ENCODE data around the gene DEFB114.
"Not testable (repeated sequence)": the region's sequence is repeated elsewhere in the genome, so short reads cannot be mapped to it uniquely, and the experiment has no call there.

DEFB114 gene, protein sequence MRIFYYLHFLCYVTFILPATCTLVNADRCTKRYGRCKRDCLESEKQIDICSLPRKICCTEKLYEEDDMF

DNA sequence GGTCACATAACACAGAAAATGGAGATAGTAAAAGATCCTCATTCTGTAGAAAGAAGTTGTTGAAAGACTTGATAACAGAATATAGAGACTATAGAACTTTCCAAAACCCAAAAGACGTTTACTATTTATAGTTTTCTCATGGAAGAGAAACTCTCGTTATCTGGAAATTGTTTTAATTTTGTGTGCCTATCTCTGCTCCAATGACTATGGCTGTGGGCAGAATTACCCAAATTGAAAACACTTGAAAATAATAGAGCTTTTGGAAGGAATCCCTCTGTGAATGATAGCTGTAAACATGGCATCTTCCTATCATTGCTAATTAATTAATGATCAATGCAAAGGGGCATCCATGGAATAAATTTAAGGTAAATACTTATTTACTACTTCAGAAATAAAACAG is at the start of gene DEFB114:
Gene DEFB114, minus strand, starts transcription at position 101 of the 400 bp plus-strand sequence. Its CDS starts 59 bp downstream, at position 42.
- DNase-seq (ENCODE audit: low read depth), result no peak

DNA sequence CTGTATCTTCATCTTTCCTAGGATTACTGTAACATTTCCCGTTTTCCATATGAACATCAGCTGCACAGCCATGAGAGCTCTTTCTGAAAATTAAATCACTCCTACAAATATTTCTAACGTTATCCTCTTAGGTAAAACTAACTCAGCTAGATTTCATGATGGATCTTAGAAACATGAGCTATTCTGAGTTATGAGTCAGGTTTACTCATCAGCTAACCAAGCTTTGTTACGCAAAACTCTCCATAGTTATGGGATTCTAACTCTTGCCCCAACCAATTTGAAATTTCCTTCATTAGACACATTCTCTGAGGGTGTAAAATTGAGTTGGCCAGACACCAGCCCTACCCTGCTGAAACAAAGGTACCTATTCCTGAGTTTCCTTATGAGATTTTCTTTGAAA is 43.9 kb upstream of the DEFB114 start:
- DNase-seq (ENCODE audit: low read depth), result no peak

DNA sequence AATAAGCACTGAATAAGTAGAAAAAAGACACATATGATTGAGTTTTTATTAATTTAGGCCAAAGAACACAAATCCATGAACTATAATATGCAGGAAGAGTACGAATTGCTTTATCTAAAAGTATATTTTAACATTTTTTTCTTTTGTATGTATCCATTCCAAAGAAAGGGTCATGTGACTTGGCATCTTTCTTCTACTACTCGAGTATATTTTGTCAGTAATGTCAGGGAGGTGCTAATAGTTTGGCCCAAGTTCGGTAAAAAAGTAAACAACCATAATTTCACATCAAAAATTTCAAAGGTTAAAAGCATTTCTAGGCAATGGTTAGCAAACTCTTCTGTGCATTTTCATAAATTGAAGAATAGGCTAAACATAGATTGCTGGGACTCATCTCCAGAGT is 39.2 kb upstream of the DEFB114 start:
- DNase-seq (ENCODE audit: low read depth), result no peak

DNA sequence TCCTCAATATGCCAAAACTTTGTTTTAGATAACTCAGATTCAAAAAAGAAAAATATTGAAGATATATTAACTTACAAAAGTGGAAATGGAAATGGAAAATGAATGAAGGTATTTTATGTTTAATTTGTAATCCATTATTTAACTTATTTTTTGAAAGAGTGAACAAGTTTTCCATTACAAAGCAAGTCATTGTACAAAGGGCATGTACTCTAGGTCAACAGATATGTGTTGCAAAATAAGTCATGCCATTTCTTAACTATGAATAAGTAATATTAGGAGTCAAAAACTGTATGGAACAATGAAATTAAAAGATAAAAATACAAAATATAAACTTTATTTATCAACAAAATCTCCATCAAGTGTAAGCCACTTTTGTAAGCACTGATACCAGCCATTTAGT is 31.3 kb upstream of the DEFB114 start:
- no peak for DNase-seq (ENCODE audit: low read depth)

DNA sequence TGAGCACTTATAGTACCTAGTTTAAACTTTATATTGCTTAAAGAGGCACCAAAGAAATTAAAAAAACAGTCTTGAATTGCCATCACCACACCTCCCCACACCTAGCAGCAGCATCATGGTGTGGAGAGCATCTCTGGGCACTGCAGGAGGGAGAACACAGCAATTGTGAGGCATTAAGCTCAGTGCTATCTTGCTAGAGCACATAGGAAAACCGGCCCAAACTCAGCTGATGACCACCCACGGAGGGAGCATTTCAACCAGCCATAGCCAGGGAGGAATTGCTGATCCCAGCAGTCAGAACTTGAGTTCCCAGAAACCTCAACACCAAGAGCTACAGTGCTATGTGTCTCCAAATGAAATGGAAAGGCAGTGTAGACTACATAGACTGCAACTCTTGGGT is 24.9 kb upstream of the DEFB114 start:
- DNase-seq (ENCODE audit: low read depth), result no peak

DNA sequence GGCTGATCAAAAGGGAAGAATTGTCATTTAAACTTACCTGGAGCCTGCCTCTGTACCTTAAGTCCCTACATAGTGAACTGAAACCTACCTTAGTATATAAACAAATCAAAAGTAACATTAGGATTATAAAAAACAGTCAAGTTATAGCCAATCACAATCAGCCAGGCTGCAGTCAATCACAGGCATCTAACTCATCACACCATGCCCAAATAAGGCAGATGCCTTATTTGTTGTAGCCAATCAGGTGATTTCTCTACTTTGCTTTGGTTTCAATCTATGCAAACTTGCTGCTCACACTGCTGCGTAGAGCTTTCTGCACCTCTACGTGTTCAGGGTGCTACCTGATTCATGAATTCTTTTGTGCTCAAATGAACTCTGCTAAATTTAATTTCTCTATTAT is 23.8 kb upstream of the DEFB114 start:
- no peak for DNase-seq (ENCODE audit: low read depth)

DNA sequence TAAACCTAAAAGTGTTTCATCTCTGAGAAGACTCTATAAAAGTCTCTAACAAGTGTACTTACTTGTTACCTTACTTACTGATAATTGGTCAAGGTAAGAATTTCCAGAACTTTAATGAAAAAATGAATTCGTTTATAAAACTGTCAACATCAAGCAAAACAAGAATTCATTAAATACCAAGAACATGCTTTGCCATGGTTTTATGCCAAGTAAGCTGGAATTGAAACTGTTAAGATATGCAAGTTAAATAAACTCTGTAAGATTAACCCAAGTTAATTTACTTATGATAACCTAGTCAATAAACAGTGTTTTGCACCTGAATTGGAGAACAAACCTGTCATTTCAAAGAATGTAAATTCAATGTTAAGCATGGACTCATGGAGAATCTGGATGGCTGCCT is 22.6 kb upstream of the DEFB114 start:
- DNase-seq (ENCODE audit: low read depth), result no peak

DNA sequence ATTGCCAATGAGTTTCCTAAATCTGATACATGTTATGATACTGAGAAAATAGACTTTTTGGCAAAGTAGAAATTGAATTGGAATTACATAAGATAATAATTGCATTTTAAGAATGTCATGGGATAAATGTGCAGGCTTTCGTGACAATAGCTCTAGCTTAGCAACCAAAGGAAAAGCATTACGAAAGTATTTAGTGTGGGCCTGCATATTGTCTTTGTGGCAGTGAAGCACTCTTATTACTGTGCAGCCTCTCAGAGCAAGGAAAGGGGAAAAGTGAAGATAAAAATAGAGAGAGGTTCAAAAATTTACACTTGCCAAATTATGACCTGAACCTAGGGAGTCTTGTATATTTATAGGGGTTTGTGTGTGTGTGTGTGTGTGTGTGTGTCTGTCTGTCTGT is 18.1 kb upstream of the DEFB114 start:
- no peak for DNase-seq (ENCODE audit: low read depth)

DNA sequence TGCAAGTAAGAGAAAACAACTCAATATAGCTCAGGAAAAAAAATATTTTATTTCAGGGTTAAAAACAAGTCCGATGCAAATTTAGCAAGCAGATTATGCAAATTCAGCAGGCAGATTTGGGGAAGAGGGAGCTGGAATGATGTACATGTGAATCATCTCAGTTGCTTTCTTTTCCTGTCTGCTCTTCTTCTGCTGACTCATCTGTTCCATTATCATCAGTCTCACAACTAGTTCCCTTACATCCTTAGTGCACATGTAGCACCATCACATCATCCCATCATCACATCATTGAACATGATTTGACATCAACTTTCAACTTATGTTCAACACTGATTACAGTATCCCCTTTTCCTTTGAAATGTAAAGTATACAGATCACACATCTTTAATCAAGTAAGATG is 16.9 kb upstream of the DEFB114 start:
- no peak for DNase-seq (ENCODE audit: low read depth)

DNA sequence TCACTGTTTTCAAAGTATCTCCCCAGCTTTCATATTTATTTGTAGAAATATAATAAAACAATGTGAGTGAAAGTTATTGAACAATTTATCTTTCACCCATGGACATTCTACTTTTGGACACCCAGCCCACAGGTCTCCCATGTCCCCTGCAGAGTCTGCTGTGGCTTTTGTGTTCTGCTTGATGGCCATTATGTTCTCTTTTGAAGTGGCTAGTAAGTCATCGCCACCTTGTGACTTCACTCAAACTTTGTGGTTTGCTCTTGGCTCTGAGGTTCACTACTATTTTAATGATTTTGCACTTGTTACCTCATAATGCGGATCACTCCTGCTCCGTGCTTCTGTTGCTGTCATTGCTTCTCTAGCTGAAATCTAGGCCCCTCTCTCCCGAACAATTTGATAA is 15.6 kb upstream of the DEFB114 start:
- DNase-seq (ENCODE audit: low read depth), result no peak

DNA sequence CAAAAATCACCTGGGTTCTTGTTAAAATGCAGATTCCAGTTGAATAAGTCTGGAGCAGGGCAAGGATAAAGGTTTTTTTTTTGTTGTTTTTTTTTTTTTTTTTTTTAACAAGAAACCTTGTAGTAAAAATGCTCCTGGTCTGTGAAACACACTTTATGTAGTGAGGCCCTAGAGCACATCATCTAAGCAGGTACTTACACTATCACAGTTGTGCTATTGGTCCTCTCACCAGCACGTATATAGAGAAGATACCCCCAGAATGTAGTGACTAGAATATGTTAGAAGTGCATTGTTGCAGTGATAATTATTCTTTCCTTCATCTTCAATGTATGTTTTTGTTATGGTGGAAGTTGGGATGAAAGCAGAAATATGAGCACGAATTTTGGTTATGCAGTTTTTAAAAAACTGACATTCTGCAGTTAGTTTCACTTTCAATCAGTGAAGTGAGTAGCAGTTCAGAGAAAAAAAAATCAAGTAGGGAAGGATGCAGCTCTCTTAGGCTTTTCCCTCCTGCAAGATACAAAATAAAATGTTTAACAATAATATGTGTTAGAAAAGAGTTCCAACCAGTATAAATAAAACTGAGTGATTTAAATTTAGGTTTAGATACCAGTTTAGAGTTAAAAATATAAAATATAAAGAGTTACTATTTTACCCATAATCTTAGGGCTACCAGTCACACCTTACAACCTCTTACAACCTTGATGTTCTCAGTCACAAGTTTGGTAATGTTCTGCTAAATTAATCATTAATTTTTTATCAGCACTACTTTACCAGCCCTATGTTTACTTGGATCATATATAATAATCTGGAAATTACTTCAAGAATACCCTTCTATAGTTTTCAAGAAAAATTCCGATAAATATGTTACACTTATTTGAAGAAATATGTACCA is 14.6 kb upstream of the DEFB114 start:
- DNase-seq (ENCODE audit: low read depth), result no peak

DNA sequence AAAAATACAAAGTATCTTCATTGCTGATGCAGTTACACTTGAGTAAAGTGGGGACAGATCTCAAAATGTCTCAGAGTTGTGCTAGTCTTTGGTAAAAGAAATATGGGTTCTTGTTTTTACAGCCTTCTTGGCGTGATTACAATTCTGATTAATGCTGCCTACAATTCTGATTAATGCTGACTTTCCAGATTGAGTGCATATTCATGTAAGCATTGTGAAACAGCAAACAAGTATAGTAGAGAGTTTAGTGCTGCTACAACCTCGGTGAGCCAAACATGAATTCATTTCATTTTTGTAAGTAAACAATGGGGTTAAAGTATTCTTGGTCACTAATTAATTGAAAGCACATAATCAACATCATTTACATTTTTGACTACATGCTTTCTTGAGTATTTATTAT is 5.6 kb upstream of the DEFB114 start, which contains the start of gene DEFB113:
Gene DEFB113, minus strand, starts transcription at position 21 of the 400 bp plus-strand sequence. Its CDS starts 0 bp downstream, at position 21.
- no peak for DNase-seq (ENCODE audit: low read depth)

DNA sequence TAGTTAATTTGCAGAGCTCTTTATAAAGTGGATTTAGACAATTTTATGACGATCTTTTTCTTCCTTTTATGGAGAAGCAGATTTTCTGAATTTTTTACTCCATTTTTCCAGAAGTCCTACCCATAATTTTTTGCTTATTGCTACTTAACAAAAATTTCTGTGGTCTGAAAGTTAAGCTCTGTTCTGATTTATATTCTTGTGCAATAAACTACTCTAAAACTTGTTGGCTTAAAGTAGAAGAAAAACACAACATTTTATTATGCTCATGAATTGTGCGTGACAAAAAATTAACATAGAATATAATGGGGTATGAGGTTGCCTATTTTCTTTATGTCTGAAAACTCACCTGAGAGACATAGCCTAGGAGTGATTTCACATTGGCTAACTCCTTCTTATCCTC is 2.9 kb upstream of the DEFB114 start:
- no peak for DNase-seq (ENCODE audit: low read depth)

DNA sequence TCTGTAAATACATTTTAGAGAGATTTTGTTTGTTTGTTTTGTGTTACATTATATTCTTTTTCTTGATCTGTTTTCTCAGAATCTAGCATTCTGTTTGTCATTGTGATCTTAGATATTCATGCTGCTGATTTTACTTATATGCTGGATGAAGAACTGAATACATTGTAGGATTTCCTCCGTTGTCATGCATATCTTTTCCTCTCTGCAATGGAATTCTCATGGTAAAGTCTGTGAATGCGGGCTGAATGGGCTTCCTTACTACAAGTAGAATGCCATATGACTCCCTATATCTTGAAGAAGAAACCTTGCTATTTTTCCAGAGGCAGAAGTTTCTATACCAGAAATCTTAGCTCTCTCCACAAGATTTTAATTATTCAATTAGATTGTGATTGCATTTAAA is 2.4 kb upstream of the DEFB114 start:
- DNase-seq (ENCODE audit: low read depth), result no peak

DNA sequence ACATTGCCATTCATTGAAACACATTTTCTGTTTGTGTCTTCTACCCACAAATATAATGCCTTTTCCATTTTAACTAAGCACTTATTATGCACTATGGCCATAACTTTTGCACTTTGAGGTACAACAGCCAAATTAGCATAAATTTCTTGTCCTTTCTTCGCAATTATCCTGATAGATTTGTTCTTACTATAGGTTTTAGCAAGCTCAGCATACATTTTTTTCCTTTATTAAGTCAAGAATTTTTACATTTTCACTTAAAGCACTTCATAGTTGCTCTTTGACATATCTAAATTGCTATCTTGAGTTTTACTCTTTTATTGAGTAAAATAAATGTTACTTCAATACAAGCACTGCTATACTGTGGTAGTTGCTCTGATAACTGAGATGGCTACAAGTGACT is 5.8 kb downstream of the DEFB114 start:
- DNase-seq (ENCODE audit: low read depth), result no peak

DNA sequence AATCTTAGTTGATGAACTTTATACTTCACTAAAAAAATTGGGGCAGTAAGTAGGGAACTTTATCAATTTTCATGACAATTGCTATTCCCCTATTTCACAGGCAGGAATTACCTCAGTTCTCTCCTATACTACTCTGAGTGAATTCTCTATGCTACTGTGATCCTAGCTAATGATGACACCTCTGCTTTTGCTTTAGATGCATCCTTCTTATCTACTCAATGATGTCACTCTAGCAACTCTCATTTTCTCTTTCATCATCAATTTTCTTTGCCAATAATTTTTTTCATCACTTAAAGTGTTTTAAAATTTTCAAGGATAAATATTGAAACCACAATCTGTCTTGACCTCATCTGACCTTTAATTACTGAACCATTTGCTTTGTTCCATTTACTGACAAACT is 8.1 kb downstream of the DEFB114 start:
- no peak for DNase-seq (ENCODE audit: low read depth)

DNA sequence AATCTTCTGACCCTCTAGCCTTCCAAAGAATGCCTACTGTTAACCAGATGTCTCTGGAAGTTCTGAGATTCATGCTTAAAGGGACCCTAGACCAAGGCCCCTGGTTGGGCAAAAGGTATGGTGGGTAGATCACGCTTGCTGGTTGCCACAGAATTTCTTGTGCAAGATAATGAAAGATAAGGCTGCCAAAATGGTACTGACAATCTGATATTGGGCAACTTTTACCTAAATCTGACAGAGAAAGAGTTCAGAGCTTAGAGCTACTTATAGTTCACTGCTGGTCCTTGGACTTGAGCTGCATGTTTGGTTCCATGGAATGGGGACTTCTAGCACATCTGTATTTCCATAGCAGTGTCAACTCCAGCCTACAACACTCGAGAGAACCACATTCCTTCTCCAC is 12.0 kb downstream of the DEFB114 start:
- DNase-seq (ENCODE audit: low read depth), result no peak

DNA sequence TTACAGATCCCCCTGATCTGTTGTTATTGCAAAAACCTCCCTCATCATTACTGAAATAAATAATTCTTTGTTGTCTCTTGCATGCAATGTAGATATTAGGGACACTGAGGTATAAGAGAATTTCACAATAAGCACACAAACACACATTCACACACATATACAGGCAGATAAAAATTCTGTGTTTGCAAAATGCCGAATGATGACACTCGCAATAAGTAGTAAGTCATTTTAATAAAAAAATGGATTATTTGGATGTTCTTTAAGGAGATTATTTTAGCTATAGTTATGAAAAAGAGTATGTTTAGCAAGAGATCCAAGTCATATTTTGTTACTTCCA is 13.6 kb downstream of the DEFB114 start:
- DNase-seq (ENCODE audit: low read depth), result no peak

DNA sequence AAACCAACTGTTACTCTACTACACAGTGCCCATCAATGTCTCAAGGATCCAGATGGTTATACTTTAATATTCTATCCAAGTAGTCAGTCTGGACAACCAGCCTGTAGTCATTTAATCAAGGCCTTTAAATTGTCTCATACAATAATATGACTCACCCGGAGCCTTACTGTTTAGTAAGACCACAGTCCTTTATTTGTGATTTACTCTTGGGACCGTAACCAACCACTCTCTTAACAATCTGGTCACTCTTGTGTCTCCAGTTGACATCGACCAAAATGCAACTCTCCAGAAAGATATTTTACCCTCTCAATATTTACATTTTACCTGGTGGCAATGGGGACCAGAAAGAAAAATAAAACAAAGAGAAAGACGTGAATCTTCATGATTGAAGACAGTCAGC is 14.9 kb downstream of the DEFB114 start:
- DNase-seq (ENCODE audit: low read depth), result no peak

DNA sequence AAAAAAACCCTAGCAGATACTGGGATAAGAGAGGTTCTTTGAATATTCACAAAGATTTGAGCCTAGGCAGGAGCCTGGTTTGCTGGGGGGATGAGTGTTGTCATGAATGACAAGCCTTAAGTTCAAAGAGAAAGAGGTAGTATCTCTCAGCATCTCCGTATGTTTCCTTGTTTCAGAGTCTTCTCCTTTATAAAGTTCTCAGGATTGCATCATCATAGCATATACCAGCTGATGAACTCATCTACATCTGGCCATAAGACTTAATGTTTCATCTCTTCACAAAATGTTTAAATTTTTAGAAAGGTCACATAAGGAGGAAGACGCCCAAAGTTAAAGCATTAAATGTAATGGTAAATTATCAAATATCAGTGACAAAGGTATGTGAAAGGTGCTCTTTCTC is 17.1 kb downstream of the DEFB114 start:
- DNase-seq (ENCODE audit: low read depth), result no peak

DNA sequence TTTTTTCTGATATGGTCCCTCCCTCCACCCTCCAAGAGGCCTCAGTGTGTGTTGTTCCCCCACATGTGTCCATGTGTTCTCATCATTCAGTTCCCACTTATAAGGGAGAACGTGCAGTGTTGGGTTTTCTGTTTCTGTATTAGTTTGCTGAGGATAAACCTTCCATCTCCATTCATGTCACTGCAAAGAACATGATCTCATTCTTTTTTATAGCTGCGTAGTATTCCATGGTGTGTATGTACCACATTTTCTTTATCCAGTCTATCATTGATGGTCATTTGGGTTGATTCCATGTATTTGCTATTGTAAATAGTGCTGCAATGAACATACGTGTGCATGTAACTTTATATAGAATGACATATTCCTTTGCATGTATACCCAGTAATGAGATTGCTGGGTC is 19.9 kb downstream of the DEFB114 start:
- not testable (repeated sequence) for DNase-seq (ENCODE audit: low read depth)

DNA sequence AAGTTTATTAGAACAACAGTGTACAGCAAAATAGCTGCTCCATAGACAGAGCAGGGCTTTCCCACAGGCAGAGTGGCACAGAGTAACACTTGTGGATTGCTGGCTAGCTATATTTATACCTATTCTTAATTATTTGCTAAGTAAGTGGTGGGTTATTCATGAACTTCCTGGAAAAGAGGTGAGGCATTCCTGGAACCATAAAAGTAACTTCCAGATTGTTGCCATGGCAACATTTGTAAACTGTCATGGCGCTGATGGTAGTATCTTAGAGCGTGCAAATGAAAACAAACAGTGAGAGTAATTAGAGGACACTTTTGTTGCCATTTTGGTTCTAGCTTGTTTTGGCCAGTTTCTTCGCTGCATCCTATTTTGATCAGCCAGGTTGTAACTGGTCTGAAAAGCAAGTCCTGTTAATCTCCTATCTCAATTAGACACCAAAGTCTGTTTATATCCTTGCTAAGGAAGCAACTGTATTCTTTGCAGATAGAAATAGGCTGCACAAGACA is 23.9 kb downstream of the DEFB114 start:
- DNase-seq (ENCODE audit: low read depth), result no peak

DNA sequence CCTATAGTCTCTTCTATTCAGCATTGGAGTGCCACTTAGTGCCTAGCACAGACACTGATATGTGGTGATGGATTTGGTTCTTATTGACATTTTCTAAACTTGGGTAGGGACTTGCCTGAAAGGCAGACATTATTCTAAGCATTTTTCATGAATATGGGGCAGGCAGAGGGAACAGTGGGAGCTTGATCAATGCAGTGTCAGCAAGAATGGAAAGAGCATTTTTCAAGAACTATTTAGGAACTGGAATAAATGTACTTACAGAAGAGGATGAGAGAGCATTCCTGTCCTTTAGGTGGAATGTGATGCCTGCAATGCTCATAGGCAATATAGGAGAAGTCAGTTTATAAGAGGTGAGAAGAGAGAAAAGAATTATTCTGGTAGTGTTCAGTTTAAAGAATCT is 26.2 kb downstream of the DEFB114 start:
- no peak for DNase-seq (ENCODE audit: low read depth)

DNA sequence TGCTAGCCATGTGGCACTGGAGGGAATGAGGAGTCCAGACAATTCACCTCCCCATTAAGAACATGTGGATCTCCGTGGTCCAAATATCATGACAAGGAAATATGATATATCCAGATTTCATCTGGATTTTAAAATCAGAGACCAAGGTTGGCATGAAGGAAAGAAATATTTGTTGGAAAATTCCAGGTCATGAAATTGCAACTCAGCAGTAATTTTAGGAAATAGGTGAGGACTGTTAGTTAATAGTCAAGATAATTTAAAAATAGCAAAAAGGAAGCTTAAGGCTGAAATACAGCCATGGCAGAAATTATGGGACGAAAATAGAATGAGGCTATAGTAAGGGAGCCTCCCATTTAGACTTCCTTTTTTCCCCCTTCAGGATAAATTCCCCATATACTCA is 26.9 kb downstream of the DEFB114 start:
- no peak for DNase-seq (ENCODE audit: low read depth)

Data from stimulated activated CD8-positive, alpha-beta memory T cell treated with anti-CD3 and anti-CD28 coated beads, Interleukin-15, amount 100 ng/mL, for 24 hours (primary cell).